GM21360 (cell line): ENCODE data around the gene CSNK2A3.
"Not testable (repeated sequence)": the region's sequence is repeated elsewhere in the genome, so short reads cannot be mapped to it uniquely, and the experiment has no call there.

ENCODE experiments used
- ATAC-seq: cut with Tn5 transposase; IDR thresholded peaks from one replicate; pipeline ENCODE4 v1.9.1; 2021; ENCODE audit warnings: mild to moderate bottlenecking, moderate library complexity; ENCODE audit not compliant: unreplicated experiment

The CSNK2A3 gene

GRCh38 chr11:11352878-11353277 lies at the start of gene CSNK2A3:
TSS of gene CSNK2A3 (minus strand) at chr11:11353250. CDS start at chr11:11353119, 131 bp downstream.
- ATAC-seq = not testable (repeated sequence)

DNA sequence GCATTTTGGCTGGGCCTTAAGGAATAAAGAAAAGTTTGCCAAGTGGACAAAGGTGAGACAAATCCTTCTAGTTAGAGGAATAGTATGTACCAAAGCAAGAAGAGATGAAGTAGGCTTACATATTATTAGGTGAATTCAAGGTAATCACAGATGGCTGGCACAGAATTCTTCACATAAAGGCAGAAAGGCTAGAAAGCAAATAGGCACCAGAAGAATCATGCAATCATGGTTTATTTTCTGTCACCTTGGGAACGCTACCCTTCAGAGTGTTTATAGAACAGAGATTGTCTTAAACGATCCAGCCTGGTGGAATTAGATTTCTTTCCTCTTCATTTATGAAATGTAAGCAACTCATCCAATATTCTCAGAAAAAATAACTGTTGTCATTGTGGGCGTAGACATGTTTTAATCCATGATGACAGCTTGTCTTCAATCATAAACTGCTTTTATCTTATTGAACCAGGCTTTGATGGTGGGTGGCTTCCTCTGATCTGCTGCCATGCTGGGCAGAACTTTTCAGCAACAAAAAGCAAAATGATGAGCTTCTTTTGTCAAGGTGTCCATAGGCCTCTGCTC lies 49.0 kb upstream of the CSNK2A3 start:
- ATAC-seq = no peak

- no peak for ATAC-seq
Measured at GRCh38 chr11:11400635-11401232, 47.7 kb upstream of the CSNK2A3 start.

GRCh38 chr11:11400121-11400520 lies 47.1 kb upstream of the CSNK2A3 start:
- no peak for ATAC-seq

DNA sequence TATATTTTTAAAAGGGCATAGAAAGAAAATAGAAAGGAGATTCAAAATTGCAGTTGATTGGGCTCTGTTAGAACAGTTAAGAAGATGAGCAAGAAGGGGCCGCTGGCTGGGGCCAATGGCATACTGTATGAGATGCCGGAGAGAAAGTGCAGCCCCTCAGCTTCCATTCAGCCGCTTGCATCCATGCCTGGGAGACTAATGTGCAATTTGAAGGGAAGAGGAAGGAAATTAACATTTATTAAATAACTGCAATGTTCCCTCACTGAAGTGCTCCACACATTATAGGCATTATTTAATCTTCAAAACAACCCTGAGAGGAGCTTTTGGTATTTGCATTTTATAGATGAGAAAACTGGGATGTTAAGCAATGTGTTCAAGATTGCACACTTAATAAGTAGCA lies 44.7 kb upstream of the CSNK2A3 start:
- ATAC-seq = no peak

- no peak for ATAC-seq
Measured at GRCh38 chr11:11397036-11397415, 44.0 kb upstream of the CSNK2A3 start.

- no peak for ATAC-seq
Measured at GRCh38 chr11:11396301-11397035, 43.4 kb upstream of the CSNK2A3 start.

- ATAC-seq = no peak
Measured at GRCh38 chr11:11395126-11395525, 42.1 kb upstream of the CSNK2A3 start.

GRCh38 chr11:11394241-11394640 lies 41.2 kb upstream of the CSNK2A3 start:
- no peak for ATAC-seq

- ATAC-seq = no peak
Measured at GRCh38 chr11:11391796-11392463, 38.9 kb upstream of the CSNK2A3 start.

- no peak for ATAC-seq
Measured at GRCh38 chr11:11391169-11391568, 38.1 kb upstream of the CSNK2A3 start.

DNA sequence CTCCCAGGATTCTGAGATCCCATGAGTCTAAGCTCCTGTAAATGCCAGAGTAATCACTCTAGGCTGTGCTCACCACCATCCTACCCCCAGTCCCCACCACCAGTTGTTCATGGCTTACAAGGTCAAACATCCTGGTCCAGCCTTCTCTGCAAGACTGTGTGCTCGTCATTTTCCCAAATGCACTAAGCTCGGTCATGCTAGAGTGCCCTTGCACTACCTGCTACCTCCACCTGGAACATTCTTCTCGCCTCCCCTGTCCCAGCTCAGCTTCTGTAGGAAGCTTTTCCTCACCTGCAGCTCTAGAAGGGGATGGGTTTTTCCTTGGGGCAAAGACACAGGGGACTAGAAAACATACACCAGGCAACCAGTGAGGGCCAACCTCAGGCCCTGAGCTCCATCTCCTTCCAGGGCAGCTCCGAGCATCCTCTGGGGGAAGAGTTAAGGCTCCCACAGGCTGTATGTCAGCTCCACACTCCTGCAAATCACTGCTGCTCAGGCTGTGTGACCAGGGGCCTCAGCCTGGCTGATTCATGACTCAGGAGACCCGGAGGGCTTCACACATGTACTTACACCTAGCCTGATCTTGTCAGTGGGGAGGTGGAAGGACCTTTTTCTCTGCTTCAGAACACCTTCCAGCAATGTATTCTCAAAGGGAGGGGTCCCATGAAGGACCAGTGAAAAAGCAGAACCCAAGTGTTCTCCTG lies 37.2 kb upstream of the CSNK2A3 start:
- no peak for ATAC-seq

- no peak for ATAC-seq
Measured at GRCh38 chr11:11389238-11389637, 36.2 kb upstream of the CSNK2A3 start.

DNA sequence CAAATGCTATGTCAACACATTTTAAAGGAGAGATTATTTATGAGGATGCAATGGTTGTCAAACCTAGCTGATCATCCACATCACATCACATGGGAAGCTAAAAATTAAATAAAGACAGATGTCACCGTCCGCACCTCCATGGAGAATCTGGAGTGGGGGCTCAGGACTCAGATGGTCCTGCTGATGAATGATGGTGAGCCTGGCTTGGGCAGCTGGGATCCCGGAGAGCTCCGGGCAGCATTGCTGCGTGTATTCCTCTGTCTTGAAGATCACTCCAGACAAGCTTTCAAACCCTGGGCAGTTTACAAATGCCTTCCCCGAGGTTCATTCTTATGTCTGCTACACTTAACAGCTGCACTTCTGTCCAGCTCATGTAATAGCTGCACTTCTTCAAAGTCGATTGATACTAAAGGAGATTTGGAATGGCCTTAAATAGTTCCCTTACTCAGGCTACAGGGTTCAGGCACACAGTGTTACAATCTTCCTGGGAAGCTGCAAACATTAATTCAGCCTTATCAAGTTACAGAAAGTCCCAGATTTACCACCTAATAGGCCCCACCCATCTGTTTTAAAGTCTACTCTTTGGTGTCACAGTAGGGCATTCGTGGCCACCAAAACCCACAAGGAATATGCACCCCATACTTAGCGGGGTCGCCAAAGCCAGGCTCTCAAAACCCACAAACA lies 34.7 kb upstream of the CSNK2A3 start:
- ATAC-seq = no peak

- ATAC-seq = no peak
Measured at GRCh38 chr11:11387207-11387606, 34.2 kb upstream of the CSNK2A3 start.

DNA sequence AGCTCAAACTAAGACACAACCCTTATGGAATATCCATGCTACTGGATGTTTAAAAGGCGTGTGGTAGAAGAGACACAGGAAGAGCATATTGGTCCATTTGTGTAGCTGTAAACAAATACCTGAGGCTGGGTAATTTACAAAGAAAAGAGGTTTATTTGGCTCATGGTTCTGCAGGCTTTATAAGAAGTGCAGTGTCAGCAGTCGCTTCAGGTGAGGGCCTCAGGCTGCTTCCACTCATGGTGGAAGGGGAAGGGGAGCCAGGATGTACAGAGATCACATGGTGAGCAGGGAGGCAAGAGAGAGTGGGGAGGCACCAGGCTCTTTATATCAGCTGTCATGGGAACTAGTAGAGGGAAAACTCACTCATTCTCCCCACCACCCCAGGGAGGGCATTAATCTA lies 31.8 kb upstream of the CSNK2A3 start:
- no peak for ATAC-seq

DNA sequence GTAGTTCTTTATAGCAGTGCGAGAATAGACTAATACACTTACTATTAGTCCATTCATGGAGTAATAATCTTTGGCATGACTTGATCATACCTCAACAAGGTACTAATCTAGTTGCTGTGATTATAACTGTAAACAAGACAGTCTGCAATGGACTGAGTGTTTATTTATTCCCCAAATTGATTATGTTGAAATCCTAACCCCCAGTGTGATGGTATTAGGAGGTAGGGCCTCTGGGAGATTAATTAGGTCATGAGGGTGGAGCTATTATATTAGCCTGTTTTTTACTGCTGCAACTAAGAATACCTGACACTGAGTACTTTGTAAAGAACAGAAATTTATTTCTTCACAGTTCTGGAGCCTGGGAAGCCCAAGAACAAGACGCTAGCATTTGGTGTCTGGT lies 30.9 kb upstream of the CSNK2A3 start:
- no peak for ATAC-seq

- ATAC-seq = no peak
Measured at GRCh38 chr11:11382858-11383532, 29.9 kb upstream of the CSNK2A3 start.

GRCh38 chr11:11381471-11382105 lies 28.5 kb upstream of the CSNK2A3 start:
- no peak for ATAC-seq

GRCh38 chr11:11380883-11381282 lies 27.8 kb upstream of the CSNK2A3 start:
- no peak for ATAC-seq
